Spleen (tissue), 11 donors: Measurements from ENCODE around the gene SMARCA2. TPM values are rescaled to one million over a fixed set of nuclear protein-coding genes. Genes with fewer than 3 reads are reported as not detected.

Source experiments
- DNase-seq: peaks from one replicate; pipeline ENCODE4 v3.0.0-alpha.2; 2020
- H3K27ac ChIP-seq, 8 donors: fragments of 200-600 bp; sonication (generic) in 7 of 8; 1 replicate in 4 of 8; 2 replicates in 4 of 8; pipeline versions ENCODE4 v1.5.0 to v1.8.0; 2016 to 2021; ENCODE audit warnings: inconsistent platforms in 4 of 8, mild to moderate bottlenecking in 4 of 8, moderate library complexity in 1 of 8
- H3K27me3 ChIP-seq, 7 donors: fragments of 200-600 bp; sonication (generic) in 6 of 7; replicated peaks in 1 of 7; 1 replicate in 4 of 7; 2 replicates in 3 of 7; pipeline versions ENCODE4 v1.5.0 to v1.8.0; 2016 to 2021; ENCODE audit warnings: inconsistent platforms in 3 of 7, mild to moderate bottlenecking in 1 of 7
- H3K36me3 ChIP-seq, 6 donors: fragments of 200-600 bp; sonication (generic) in 5 of 6; 1 replicate in 4 of 6; 2 replicates in 2 of 6; pipeline versions ENCODE4 v1.5.0 to v1.8.0; 2016 to 2021; ENCODE audit warnings: inconsistent platforms in 2 of 6
- H3K4me1 ChIP-seq, 6 donors: fragments of 200-600 bp; sonication (generic) in 5 of 6; 1 replicate in 3 of 6; 2 replicates in 3 of 6; pipeline versions ENCODE4 v1.5.0 to v1.8.0; 2016 to 2021; ENCODE audit warnings: inconsistent platforms in 3 of 6
- H3K4me3 ChIP-seq, 8 donors: fragments of 200-600 bp; sonication (generic) in 7 of 8; 1 replicate in 4 of 8; 2 replicates in 4 of 8; pipeline versions ENCODE4 v1.5.0 to v1.8.0; 2016 to 2021; ENCODE audit warnings: inconsistent platforms in 4 of 8, mild to moderate bottlenecking in 4 of 8, moderate library complexity in 2 of 8
- H3K9me3 ChIP-seq, 8 donors: fragments of 200-600 bp; sonication (generic) in 7 of 8; 1 replicate in 4 of 8; 2 replicates in 4 of 8; pipeline versions ENCODE4 v1.5.0 to v1.8.0; 2016 to 2021; ENCODE audit warnings: inconsistent platforms in 4 of 8
- POLR2A ChIP-seq, 3 donors: fragments of 450-650 bp; IDR thresholded peaks; one replicate each; pipeline ENCODE4 v1.5.1; 2017; ENCODE audit warnings: antibody characterized with exemption in 3 of 3, mild to moderate bottlenecking in 1 of 3
- POLR2AphosphoS5 ChIP-seq, 3 donors: sonication (generic); formaldehyde crosslinking; IDR thresholded peaks; one replicate each; pipeline ENCODE4 v1.5.1; 2017; ENCODE audit warnings: antibody characterized with exemption in 3 of 3
- WGBS, 5 donors: extraction: QIAGEN DNeasy Blood & Tissue Kit in 3 of 5; methylation state at CpG; one replicate each; pipeline versions ENCODE4 v1.1.5 to v1.1.7; 2013 to 2018; 5-methylcytosine and 5-hydroxymethylcytosine counted together
- intact Hi-C: fragments of 100-400 bp; cut with DNase I; formaldehyde crosslinking; loops from one replicate; pipeline ENCODE4 v1.15.0; 2023; ENCODE audit warnings: low total_unique reads
- polyA plus RNA-seq, 3 donors: library from polyadenylated mRNA; stranded (reverse); fragments of 200-250 nt; gene quantifications; one replicate each; pipeline ENCODE4 v1.2.1, GENCODE V29; 2013
- total RNA-seq, 7 donors: library from RNA; depleted of rRNA in 3 of 7; stranded (reverse); fragments of >200 nt in 3 of 7; fragmentation: NEBNext Ultra II Directional in 4 of 7; extraction: Animal tissue kit (Norgen Biotek cat#: 25700) in 4 of 7; gene quantifications; one replicate each; pipeline versions ENCODE4 v1.1.0 to v1.2.1, GENCODE V29; 2016 to 2021
- TF ChIP-seq, protein P1 (sequence below), 11 experiments: fragments of 200-600 bp in 7 of 11; fragments of 450-650 bp in 4 of 11; sonication (generic) in 4 of 11; IDR thresholded peaks in 8 of 11; conservative IDR thresholded peaks in 3 of 11; 1 replicate in 7 of 11; 2 replicates in 4 of 11; pipeline versions ENCODE4 v1.4.0 to v1.8.0; 2016 to 2021; ENCODE audit warnings: antibody characterized with exemption in 11 of 11, inconsistent platforms in 4 of 11, mild to moderate bottlenecking in 1 of 11
- donor health status: healthy with polysubstance abuse.
- donor health status: DM: no; HTN: no; CAD: no; lungs with moderate emphysema.
- donor health status: DM: no; HTN: no; CAD: no.
- donor health status: Bipolar disorder and iron deficiency.
- donor health status: healthy.
- donor health status: DM: no; HTN: no; CAD: no.
- donor health status: DM: yes; HTN: yes; CAD: no.

Gene SMARCA2
- total and polyA plus RNA-seq, 10 donors, result 41.9 to 252 (median 186) TPM

GRCh38 chr9:2093920-2094597 is 78.9 kb downstream of the SMARCA2 start:
- Histone ChIP-seq H3K9me3 (no peaks in the 10 kb centered on the region), H3K36me3 (peaks cover 4 to 100% (median 66%) of the 10 kb centered on the region in 6 donors), H3K4me1 (no peaks in the 10 kb centered on the region), H3K27ac (no peak overlapping the region), H3K27me3 (no peaks in the 10 kb centered on the region), H3K4me3 (no peak overlapping the region)
- TF ChIP-seq POLR2A (IDR thresholded peaks at IDR 0.05) (no peak), POLR2AphosphoS5 (IDR thresholded peaks at IDR 0.05) (no peak)
- TF ChIP-seq, protein P1, sequence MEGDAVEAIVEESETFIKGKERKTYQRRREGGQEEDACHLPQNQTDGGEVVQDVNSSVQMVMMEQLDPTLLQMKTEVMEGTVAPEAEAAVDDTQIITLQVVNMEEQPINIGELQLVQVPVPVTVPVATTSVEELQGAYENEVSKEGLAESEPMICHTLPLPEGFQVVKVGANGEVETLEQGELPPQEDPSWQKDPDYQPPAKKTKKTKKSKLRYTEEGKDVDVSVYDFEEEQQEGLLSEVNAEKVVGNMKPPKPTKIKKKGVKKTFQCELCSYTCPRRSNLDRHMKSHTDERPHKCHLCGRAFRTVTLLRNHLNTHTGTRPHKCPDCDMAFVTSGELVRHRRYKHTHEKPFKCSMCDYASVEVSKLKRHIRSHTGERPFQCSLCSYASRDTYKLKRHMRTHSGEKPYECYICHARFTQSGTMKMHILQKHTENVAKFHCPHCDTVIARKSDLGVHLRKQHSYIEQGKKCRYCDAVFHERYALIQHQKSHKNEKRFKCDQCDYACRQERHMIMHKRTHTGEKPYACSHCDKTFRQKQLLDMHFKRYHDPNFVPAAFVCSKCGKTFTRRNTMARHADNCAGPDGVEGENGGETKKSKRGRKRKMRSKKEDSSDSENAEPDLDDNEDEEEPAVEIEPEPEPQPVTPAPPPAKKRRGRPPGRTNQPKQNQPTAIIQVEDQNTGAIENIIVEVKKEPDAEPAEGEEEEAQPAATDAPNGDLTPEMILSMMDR (IDR thresholded peaks at IDR 0.05 in 8 of 11, conservative IDR thresholded peaks at IDR 0.05 in 3 of 11), result no peak
- no peak for DNase-seq
- intact Hi-C loops, result no loop called here
- WGBS, 5 donors, result 51 to 79% (median 60%) methylated on average over 2 of the region's 2 CpGs

DNA sequence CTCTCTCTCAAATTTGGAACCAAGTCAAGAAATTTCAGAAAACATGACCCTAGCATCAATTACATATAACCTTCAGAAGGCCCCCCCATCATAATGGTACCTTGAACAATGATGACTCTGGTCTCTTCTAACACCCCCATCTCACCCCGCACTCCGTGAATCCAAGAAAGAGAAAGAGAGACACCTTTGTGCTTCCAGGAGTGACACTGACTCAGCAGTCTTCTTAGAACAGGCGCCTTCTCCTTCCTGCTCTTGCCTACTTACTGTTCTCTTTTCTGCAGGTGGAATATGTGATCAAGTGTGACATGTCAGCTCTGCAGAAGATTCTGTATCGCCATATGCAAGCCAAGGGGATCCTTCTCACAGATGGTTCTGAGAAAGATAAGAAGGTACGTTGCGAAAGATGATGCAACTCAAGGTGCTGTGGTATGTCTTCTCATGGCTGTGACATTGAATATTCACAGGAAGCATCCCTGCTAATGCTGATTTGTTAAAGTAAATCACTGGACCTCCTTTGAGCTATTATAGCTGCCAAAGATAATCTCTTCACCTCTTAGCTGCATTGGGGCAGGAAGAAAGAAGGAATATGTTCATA is 81.3 kb downstream of the SMARCA2 start:
- WGBS, 5 donors, result 79 to 94% (median 90%) methylated on average over 6 of the region's 6 CpGs
- Histone ChIP-seq H3K9me3 (no peaks in the 10 kb centered on the region), H3K27ac (no peak overlapping the region), H3K4me3 (no peak overlapping the region), H3K36me3 (peaks cover 4 to 100% (median 64%) of the 10 kb centered on the region in 6 donors), H3K4me1 (no peaks in the 10 kb centered on the region), H3K27me3 (no peaks in the 10 kb centered on the region)
- intact Hi-C loops, result no loop called here
- no peak for DNase-seq
- TF ChIP-seq POLR2A (IDR thresholded peaks at IDR 0.05) (no peak), POLR2AphosphoS5 (IDR thresholded peaks at IDR 0.05) (no peak)
- TF ChIP-seq, protein P1 (IDR thresholded peaks at IDR 0.05 in 8 of 11, conservative IDR thresholded peaks at IDR 0.05 in 3 of 11), result no peak

DNA sequence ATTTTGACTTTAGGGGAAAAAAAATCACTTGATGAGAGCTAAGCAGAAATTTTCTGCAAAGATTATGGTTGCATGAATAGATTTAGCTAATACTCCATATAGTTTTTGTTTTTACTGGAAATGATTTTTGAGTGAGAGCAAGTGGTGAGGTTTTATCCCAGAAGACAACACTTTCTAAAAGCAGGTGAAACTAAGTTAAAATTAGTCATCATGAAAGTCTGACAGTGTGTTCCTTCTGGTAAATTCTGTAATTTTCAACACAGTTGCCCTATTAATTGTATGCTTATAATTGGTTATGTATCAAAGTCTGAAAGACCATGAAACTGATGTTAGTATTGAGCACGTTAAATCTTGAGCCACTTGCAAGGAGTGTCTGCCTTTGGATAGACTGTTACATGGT is 91.5 kb downstream of the SMARCA2 start:
- H3K27ac ChIP-seq, result no peak overlapping the region
- no peaks in the 10 kb centered on the region for H3K9me3 ChIP-seq
- intact Hi-C loops, result no loop called here
- peaks cover 3 to 100% (median 71%) of the 10 kb centered on the region in 6 donors for H3K36me3 ChIP-seq
- WGBS, 5 donors, result 81 to 91% (median 89%) methylated on average over 1 of the region's 1 CpG
- TF ChIP-seq POLR2A (IDR thresholded peaks at IDR 0.05) (no peak), POLR2AphosphoS5 (IDR thresholded peaks at IDR 0.05) (no peak)
- TF ChIP-seq, protein P1 (IDR thresholded peaks at IDR 0.05 in 8 of 11, conservative IDR thresholded peaks at IDR 0.05 in 3 of 11), result no peak
- DNase-seq, result no peak
- no peaks in the 10 kb centered on the region for H3K27me3 ChIP-seq
- H3K4me1 ChIP-seq, result no peaks in the 10 kb centered on the region
- H3K4me3 ChIP-seq, result no peak overlapping the region

DNA sequence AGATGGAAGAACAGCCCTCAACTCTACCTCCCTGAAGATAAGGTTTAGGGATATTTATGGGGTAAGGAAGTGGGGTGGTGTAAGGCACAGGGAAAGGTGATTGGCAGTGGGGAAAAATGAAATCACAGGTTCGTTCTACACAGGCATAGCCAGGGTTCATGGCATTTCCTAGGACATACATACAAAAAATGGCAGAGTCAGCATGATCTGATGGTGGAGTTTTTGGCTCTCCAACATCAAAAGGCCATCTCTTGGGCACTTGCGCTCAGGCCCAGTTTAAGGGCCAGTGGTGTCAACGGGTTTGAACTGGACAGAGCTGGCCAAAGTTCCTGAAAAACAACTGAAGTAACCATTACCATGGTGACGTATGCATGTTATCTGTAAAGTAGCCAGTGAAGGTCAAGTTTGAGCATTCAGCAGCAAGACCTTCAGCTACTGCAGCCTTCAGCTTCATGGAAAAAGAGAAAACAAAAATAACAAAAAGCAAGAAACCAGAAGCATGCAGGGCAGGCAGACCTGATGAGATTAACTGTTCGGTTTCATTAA is 92.8 kb downstream of the SMARCA2 start:
- Histone ChIP-seq H3K36me3 (peaks cover 3 to 100% (median 76%) of the 10 kb centered on the region in 6 donors), H3K27ac (no peak overlapping the region), H3K4me1 (no peaks in the 10 kb centered on the region), H3K4me3 (no peak overlapping the region), H3K27me3 (no peaks in the 10 kb centered on the region), H3K9me3 (no peaks in the 10 kb centered on the region)
- no peak for DNase-seq
- 75 to 86% (median 78%) methylated on average over 5 of the region's 5 CpGs for WGBS, 5 donors
- TF ChIP-seq, protein P1 (IDR thresholded peaks at IDR 0.05 in 8 of 11, conservative IDR thresholded peaks at IDR 0.05 in 3 of 11), result no peak
- TF ChIP-seq POLR2AphosphoS5 (IDR thresholded peaks at IDR 0.05) (peak in 1 of 3 donors; percentile 21), POLR2A (IDR thresholded peaks at IDR 0.05) (no peak)
- intact Hi-C loops, result no loop called here
